ENCODE results near the gene MPZL3.

DNA sequence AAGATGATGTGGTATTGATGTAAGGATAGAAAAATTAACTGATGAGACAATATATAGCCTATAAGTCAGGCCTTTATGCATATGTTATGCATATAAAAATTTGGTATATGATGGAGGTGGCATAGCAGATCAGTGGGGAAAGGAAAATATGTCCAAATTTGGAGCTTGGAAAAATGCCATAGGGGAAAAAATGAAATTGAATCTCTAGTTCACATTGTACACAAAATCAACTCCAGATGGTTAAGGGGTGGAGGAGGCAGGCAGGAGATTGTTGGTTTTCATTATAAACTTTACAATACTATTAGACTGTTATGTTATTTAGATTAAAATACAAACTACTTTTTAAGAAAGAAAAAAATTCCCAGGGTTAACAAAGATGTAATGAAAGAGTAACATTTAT lies 37.2 kb upstream of the MPZL3 start:
- TF ChIP-seq, protein P1, sequence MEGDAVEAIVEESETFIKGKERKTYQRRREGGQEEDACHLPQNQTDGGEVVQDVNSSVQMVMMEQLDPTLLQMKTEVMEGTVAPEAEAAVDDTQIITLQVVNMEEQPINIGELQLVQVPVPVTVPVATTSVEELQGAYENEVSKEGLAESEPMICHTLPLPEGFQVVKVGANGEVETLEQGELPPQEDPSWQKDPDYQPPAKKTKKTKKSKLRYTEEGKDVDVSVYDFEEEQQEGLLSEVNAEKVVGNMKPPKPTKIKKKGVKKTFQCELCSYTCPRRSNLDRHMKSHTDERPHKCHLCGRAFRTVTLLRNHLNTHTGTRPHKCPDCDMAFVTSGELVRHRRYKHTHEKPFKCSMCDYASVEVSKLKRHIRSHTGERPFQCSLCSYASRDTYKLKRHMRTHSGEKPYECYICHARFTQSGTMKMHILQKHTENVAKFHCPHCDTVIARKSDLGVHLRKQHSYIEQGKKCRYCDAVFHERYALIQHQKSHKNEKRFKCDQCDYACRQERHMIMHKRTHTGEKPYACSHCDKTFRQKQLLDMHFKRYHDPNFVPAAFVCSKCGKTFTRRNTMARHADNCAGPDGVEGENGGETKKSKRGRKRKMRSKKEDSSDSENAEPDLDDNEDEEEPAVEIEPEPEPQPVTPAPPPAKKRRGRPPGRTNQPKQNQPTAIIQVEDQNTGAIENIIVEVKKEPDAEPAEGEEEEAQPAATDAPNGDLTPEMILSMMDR (IDR thresholded peaks at IDR 0.05): no peak
- TF ChIP-seq POLR2A (IDR thresholded peaks at IDR 0.05): no peak
- TF ChIP-seq POLR2AphosphoS5 (IDR thresholded peaks at IDR 0.05): no peak
- no peak for TF ChIP-seq EP300 (IDR thresholded peaks at IDR 0.05)
